Panc1 (cell line): ENCODE measurements around the gene CDCA8. TPM values are rescaled to one million over a fixed set of nuclear protein-coding genes. Genes with fewer than 3 reads are reported as not detected.

Experiments used
- ATAC-seq: fragments of 200-7000 bp; cut with Tn5 transposase; 2 replicates; pipeline ENCODE4 v1.9.1; 2020; ENCODE audit warnings: mild to moderate bottlenecking, moderate library complexity
- BruUV-seq: library from RNA; stranded (reverse); fragments of 400-500 nt; replicated peaks from 2 replicates; lab custom pipeline; 2021; lab: Mats Ljungman, UMichigan
- CTCF ChIA-PET: fragments of 300-600 bp; sonication (Branson Sonifier 250); formaldehyde crosslinking; loops from one replicate; lab custom pipeline; 2022; ENCODE audit warnings: antibody characterized with exemption; lab: Charles Lee
- POLR2A ChIA-PET: fragments of 300-600 bp; sonication (Branson Sonifier 250); formaldehyde crosslinking; loops from one replicate; lab custom pipeline; 2022; ENCODE audit warnings: antibody characterized with exemption; lab: Charles Lee
- DNase-seq: peaks from one replicate; pipeline ENCODE4 v3.0.0-alpha.2; 2010; ENCODE audit warnings: low read depth, low spot score
- H3K27ac ChIP-seq: 2 replicates; pipeline ENCODE4 v1.5.1; 2011; ENCODE audit warnings: mild to moderate bottlenecking, low read length, inconsistent platforms
- H3K27me3 ChIP-seq: fragments of 200-500 bp; sonication (Bioruptor generic); 2 replicates; pipeline ENCODE4 v1.6.0; 2014; ENCODE audit warnings: low read length, inconsistent platforms; ENCODE audit not compliant: control insufficient read depth, insufficient read depth
- H3K36me3 ChIP-seq: fragments of 200-500 bp; sonication (Bioruptor generic); 2 replicates; pipeline ENCODE4 v1.5.1; 2014; ENCODE audit warnings: inconsistent platforms, mild to moderate bottlenecking, low read length, moderate library complexity; ENCODE audit not compliant: control insufficient read depth, insufficient read depth
- H3K4me1 ChIP-seq: 2 replicates; pipeline ENCODE4 v1.5.1; 2011; ENCODE audit warnings: inconsistent platforms, mild to moderate bottlenecking, low read length, moderate library complexity; ENCODE audit not compliant: control insufficient read depth, insufficient read depth
- H3K4me3 ChIP-seq, 2 experiments: 2 replicates each; pipeline ENCODE4 v1.5.1; 2011 to 2012; ENCODE audit warnings: low read depth in 2 of 2, low read length in 2 of 2, mild to moderate bottlenecking in 2 of 2, inconsistent platforms in 1 of 2, moderate library complexity in 1 of 2
- H3K9me3 ChIP-seq: fragments of 200-500 bp; sonication (Bioruptor generic); 2 replicates; pipeline ENCODE4 v1.5.1; 2014; ENCODE audit warnings: low read depth, mild to moderate bottlenecking, inconsistent platforms, low read length, moderate library complexity; ENCODE audit not compliant: control insufficient read depth, insufficient read depth
- POLR2AphosphoS5 ChIP-seq: IDR thresholded peaks from 2 replicates; pipeline ENCODE4 v1.6.1; 2012; ENCODE audit warnings: mild to moderate bottlenecking, low read depth, low read length, moderate library complexity
- REST ChIP-seq, 2 experiments: IDR thresholded peaks; 2 replicates each; pipeline ENCODE4 v1.6.1; 2011 to 2012; ENCODE audit warnings: low read depth in 2 of 2, control low read depth in 1 of 2, low read length in 1 of 2, mild to moderate bottlenecking in 1 of 2, moderate library complexity in 1 of 2; ENCODE audit not compliant: insufficient read depth in 1 of 2
- SIN3A ChIP-seq: IDR thresholded peaks from 2 replicates; pipeline ENCODE4 v1.6.1; 2012; ENCODE audit warnings: low read depth, mild to moderate bottlenecking, low read length, moderate library complexity, borderline replicate concordance; ENCODE audit not compliant: insufficient read depth
- TCF7L2 ChIP-seq: IDR thresholded peaks from 2 replicates; pipeline ENCODE4 v1.6.1; 2011; ENCODE audit warnings: mild to moderate bottlenecking, low read depth, low read length, inconsistent platforms
- in situ Hi-C: cut with HindIII; loops from 2 replicates; pipeline ENCODE4 v1.10.0; 2016; ENCODE audit warnings: low sequenced_read_pairs, low pct_unique_long_range_greater_than_20kb
- intact Hi-C: fragments of 100-400 bp; cut with micrococcal nuclease; formaldehyde crosslinking; loops from one replicate; pipeline ENCODE4 v1.10.0; 2022; ENCODE audit not compliant: unreplicated experiment
- total RNA-seq: library from RNA; stranded (reverse); gene quantifications from one replicate; pipeline ENCODE4 v1.2.1, GENCODE V29; 2021; ENCODE audit not compliant: unreplicated experiment
- TF ChIP-seq, protein P1 (sequence below): fragments of 450-650 bp; IDR thresholded peaks from 2 replicates; pipeline ENCODE4 v1.5.1; 2017; ENCODE audit warnings: mild to moderate bottlenecking

Gene CDCA8
- total RNA-seq, 1 experiment from 2014 or later, result 56.5 TPM

DNA sequence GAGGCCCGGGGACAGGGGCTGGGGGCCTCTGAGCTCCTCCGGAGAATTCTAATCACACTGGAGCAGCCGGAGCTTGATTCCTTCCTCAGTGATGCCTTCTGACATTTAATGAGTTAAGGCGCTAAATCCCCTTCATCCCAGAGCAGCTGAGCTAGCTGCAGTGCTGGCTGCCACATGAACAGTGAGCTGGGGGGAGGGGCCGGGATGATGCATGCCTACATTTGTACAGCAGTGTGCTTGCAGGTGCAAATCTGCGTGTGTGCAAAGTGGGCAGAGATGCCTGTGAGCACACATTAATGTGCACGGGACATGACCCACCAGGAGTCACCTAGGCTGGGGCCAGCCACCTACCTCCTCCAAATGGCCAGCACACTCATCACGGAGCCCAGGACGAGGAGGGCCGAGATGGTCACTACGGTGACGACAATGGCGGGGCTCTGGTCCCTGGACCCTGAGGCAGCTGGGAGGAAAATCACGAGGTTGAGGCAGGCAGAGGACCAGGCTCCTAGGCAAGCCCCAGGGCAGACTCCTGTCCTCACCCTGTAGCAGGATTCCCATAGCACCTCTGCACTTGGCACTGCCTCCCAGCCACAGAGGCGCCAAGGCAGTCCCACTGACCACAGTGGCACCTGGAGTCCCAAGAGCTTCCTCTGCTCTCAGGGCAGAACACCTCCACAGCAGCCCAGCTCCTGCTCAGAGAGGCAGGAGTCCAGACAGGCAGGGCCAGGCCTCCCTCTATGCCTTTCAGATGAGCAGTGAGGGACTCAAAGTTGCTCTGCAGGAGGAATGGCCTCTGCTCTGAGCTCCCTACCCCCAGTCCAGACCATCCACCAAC is 34.7 kb downstream of the CDCA8 start:
- no peak for TF ChIP-seq POLR2AphosphoS5
- TF ChIP-seq, protein P1, sequence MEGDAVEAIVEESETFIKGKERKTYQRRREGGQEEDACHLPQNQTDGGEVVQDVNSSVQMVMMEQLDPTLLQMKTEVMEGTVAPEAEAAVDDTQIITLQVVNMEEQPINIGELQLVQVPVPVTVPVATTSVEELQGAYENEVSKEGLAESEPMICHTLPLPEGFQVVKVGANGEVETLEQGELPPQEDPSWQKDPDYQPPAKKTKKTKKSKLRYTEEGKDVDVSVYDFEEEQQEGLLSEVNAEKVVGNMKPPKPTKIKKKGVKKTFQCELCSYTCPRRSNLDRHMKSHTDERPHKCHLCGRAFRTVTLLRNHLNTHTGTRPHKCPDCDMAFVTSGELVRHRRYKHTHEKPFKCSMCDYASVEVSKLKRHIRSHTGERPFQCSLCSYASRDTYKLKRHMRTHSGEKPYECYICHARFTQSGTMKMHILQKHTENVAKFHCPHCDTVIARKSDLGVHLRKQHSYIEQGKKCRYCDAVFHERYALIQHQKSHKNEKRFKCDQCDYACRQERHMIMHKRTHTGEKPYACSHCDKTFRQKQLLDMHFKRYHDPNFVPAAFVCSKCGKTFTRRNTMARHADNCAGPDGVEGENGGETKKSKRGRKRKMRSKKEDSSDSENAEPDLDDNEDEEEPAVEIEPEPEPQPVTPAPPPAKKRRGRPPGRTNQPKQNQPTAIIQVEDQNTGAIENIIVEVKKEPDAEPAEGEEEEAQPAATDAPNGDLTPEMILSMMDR, result no peak
- no peak for TF ChIP-seq SIN3A
- TF ChIP-seq TCF7L2, result no peak
- no peak for TF ChIP-seq REST (IDR thresholded peaks at IDR 0.05; ENCODE audit: insufficient read depth in 1 of 2, low read depth in 2 of 2, low read length in 1 of 2)
- in situ Hi-C loops (no loop called here), intact Hi-C loops (no loop called here)
- ChIA-PET POLR2A (interaction anchor here (0.6 kb wide), 1 partner anchor 16 kb away, joined by 3 read pairs; no protein-coding TSS in a partner anchor), CTCF (no interaction called here)
- ATAC-seq, result no peak
- H3K27me3 ChIP-seq, result no peaks in the 10 kb centered on the region
- H3K4me1 ChIP-seq, result no peaks in the 10 kb centered on the region
- H3K27ac ChIP-seq, result no peak overlapping the region
- DNase-seq, result no peak
- H3K9me3 ChIP-seq, result no peaks in the 10 kb centered on the region
- H3K36me3 ChIP-seq, result no peaks in the 10 kb centered on the region
- no peak overlapping the region for H3K4me3 ChIP-seq
- no TSS peak for BruUV-seq

GRCh38 chr1:37728416-37728815 is 36.1 kb downstream of the CDCA8 start:
- in situ Hi-C loops, result no loop called here
- H3K9me3 ChIP-seq, result no peaks in the 10 kb centered on the region
- no peaks in the 10 kb centered on the region for H3K27me3 ChIP-seq
- intact Hi-C loops, result no loop called here
- H3K4me1 ChIP-seq, result no peaks in the 10 kb centered on the region
- TF ChIP-seq, protein P1, result no peak
- TF ChIP-seq TCF7L2 (no peak), POLR2AphosphoS5 (no peak), REST (IDR thresholded peaks at IDR 0.05; ENCODE audit: insufficient read depth in 1 of 2, low read depth in 2 of 2, low read length in 1 of 2) (no peak)
- H3K36me3 ChIP-seq, result no peaks in the 10 kb centered on the region
- no peak overlapping the region for H3K27ac ChIP-seq
- no peak overlapping the region for H3K4me3 ChIP-seq
- POLR2A ChIA-PET, result no interaction called here
- ATAC-seq, result no peak
- CTCF ChIA-PET, result interaction anchor here (0.5 kb wide), 1 partner anchor 108 kb away, joined by 9 read pairs; no protein-coding TSS in a partner anchor
- BruUV-seq, result no TSS peak
- DNase-seq, result no peak
